Stimulated activated CD4-positive, alpha-beta T cell treated with anti-CD3 and anti-CD28 coated beads, Interleukin-1b, Interleukin-23, amount 100 ng/mL, for 1 hour (primary cell): ENCODE data around the gene DNAH9.
"Not testable (repeated sequence)": the region's sequence is repeated elsewhere in the genome, so short reads cannot be mapped to it uniquely, and the experiment has no call there.

Source experiments
- DNase-seq, 2 donors: peaks; one replicate each; pipeline ENCODE4 v3.0.0-alpha.2; 2020; ENCODE audit warnings: low read depth in 2 of 2

DNAH9 gene

DNA sequence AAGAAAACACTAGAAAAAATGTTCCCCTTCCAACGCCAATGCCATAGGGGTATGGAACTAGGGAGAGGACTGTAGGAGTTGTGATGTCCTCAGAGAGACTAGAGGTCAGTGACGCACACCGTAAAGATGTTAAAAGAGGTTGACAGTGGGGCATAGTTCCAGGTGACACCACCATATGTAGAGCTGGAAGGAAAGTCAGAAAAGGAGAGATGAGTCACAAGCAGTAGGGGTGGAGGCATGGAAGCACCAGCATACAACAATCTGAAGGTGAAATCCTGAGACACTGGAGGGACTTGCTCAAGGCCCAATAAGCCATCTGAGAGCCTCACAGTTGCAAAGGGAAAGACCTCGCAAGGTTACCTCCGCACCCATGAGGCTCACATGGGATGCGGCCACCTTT is 323.0 kb downstream of the DNAH9 start:
- no peak for DNase-seq

GRCh38 chr17:11922638-11923037 is 324.4 kb downstream of the DNAH9 start:
- no peak for DNase-seq

- no peak for DNase-seq
Observed at GRCh38 chr17:11924076-11924475, 325.8 kb downstream of the DNAH9 start.

DNA sequence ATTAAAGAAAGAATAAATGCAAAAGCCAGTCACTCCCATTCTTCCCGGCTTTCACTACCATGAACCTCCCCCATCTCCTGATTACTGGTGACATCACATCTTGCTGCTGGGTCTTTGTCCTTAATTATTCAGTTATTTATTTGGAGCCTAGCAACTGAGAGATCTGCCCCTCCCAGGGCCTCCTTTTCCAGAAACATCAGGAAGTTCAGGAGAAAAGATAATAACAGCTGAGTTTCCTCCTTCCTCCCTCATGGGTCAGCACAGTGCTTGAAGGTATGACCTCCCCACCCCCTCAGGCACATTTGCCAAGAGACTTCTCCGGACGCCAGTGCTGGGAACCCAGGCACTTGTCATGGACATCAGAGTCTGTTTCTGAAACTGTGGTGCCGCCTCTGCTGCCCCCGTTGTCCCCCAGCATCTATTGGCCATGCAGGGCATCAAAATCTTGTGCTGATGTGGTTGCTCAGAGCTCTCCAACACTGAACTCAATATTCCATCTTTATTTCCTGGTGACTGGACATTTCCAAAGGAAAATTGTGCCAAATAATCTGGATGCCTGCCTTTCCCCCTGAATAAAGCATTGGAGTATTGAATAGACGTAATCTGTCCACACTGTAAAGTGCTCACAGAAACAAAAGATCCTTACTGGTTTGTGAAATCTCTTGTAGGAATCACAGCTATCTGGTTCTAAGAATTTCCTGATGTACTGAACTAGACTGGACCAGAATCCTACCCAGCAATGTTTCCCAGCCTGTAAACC is 327.2 kb downstream of the DNAH9 start:
- no peak for DNase-seq

DNA sequence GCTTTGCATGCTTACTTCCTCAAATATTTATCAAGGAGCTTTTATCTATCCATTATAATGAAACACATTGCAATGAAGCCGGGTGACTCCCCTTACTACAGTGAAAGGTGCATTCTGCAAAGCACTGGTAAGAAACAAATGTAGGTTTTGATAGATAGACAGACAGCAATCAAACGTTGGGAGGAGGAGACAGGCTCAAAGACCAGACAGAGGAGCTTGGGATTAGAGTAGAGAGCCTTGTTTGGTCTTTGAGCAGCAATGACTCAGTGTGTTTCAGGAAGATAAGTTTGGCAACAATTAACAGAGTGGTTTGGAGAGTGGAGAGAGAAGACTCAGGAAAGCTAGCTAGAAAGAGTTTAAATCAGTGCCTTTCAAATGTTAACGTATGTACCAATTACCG is 330.2 kb downstream of the DNAH9 start:
- DNase-seq: no peak

DNA sequence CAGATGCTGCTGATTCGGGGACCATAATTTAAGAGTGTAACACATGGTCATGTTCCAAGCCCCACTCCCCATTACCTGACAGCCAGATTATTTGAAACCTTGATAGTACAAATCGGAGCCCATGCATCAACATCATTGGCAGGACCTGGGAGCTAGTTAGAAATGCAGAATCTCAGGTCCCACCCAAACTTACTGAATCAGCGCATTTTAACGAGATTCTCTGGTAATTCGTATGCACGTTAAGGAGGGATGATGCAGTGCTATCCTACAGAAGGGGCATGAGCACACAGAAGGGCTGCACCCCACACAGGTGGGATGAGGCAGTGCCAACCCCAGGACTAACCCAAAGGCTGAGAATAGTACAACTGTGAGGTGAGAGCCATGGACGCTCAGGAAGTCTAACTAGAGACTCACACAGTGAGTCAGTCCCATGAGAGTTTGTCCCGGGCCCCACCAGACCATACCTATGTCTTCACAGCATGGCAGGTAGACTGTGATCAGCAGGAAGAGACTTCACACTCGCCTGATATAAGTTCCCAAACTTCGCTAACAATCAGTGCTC is 334.1 kb downstream of the DNAH9 start:
- no peak for DNase-seq

- DNase-seq: no peak
Observed at GRCh38 chr17:11935734-11936406, 337.6 kb downstream of the DNAH9 start.

- no peak for DNase-seq
Observed at GRCh38 chr17:11940904-11941303, 342.6 kb downstream of the DNAH9 start.

GRCh38 chr17:11943086-11943485 is 344.8 kb downstream of the DNAH9 start:
- DNase-seq: not testable (repeated sequence)

DNA sequence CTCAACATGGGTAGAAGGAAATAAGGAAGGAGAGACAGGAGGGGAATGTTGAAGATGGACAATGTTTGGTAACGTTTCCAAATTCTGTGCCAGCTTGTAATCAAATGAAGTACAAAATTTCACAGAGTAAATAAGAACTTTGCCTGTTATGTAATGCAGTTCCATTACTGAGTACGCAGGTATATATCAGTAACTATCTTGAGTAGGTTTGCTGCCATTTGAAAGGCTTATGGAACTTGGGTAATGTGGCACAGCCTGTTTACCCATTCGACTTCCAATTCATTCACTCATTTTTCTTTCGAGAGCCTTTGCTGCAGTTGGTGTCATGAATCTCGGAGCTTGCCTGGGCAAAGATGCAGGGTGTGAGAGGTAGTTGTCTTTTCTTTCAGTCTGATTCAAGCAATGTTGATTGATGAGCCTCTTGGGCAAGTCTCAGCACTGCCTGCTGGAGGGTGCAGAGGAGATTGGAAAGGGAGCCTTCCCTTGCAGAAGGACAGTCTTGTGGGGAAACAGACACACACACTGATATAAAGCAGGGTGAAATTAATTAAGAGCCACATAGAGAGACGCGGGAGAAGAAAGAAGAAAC is 345.6 kb downstream of the DNAH9 start:
- DNase-seq: no peak

- DNase-seq: no peak
Observed at GRCh38 chr17:11944587-11944986, 346.3 kb downstream of the DNAH9 start.

DNA sequence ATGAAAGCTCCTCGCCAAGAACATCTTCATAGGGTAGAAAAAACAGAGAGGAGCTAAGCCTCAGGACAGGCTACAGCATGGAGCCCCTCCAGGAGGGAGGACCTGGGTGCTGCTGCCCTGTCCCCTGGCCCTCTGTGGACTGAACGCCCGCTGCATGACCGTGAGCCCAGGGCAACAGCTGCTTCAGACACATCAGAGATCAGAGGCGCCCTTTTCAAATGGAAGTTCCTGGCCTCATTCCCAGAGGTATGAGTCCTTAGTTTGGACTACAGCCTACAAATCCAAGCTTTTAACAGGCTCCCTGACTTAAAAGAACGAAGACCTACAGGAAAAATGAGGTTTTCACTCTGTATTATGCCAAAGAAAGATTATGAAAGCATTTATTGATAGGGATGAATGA is 350.5 kb downstream of the DNAH9 start:
- DNase-seq: no peak

GRCh38 chr17:11949571-11949970 is 351.3 kb downstream of the DNAH9 start:
- not testable (repeated sequence) for DNase-seq

DNA sequence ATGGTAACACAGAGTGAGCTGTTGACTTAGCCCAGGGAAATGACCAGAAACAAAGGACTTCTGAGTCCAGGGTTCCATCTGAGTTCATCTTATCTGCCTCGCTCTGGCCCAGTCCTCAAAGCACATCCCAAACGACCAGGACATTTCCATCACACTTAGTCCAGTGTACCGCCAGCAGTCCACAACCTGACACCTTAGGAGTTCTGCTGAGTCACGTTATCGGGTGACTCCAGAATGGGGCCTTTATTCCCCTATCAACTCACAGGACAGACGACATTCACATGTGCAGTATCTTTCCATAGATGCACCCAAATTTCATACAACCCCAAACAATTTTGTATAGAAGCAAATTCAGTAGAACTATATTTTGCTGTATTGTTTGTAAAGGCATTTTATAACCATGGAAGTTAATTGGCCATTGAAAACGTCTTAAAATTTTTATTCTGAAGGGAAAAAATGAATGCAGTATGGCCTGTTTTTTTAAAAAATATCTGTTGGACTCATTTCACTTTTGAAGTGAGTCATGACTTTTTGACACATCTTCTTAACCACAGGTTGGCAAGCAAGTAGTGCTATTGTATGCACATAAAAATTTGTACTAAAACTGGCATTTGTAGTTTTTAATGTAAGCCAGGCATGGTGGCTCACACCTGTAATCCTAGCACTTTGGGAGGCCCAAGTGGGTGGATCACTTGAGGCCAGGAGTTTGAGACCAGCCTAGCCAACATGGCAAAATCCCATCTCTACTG is 352.7 kb downstream of the DNAH9 start:
- no peak for DNase-seq

DNA sequence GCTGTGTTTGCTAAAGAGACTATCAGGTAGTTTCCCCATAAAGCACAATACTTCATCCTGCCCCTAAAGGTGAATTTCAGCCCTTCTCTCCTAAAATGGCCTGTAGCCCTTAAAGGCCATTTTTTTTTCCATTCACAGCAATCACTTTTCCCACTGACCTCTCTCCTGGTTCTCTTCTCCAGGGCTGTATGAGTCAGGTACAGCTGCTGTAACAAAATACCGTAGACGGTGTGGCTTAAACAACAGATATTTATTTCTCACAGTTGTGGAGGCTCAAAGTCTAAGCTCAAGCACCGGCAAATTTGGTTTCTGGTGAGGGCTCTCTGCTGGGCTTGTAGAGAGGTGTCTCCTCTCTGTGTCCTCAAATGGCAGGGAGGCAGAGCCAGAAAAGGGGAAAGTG is 354.3 kb downstream of the DNAH9 start:
- no peak for DNase-seq

DNA sequence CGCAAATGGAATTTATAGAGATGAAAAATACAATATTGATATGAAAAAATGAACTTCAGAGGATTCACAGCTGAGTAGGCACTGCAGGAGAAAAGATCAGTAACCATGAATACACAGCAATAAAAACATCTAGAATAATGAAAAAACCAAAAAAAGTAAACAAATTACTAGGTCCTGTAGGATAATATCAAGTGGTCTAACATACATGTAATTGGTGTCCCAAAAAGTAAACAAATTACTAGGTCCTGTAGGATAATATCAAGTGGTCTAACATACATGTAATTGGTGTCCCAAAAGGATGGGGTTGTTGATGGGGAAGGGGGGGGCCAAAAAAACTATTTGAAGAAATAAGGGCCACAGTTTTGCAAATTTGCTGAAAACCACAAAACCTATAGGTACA is 355.7 kb downstream of the DNAH9 start:
- DNase-seq: no peak

DNA sequence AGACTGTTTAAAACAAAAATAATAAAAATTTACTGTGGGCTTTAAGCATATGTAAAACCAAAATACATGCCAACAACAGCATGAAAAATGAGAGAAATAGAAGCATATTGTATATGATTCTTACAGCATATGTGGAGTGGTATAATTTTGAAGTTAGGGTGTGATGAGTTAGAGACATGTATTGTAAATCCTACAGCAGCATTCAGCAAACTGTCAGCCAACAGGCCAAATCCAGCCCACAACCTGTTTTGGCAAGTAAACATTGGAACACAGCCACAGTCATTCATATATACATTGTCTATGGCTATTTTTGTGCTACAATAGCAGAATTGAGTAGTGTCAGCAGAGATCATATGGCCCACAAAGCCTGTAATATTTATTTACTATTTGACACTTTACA is 356.7 kb downstream of the DNAH9 start:
- DNase-seq: no peak

GRCh38 chr17:11969565-11969964 is 371.3 kb downstream of the DNAH9 start:
- no peak for DNase-seq

- DNase-seq: not testable (repeated sequence)
Observed at GRCh38 chr17:11972741-11973140, 374.5 kb downstream of the DNAH9 start.

DNA sequence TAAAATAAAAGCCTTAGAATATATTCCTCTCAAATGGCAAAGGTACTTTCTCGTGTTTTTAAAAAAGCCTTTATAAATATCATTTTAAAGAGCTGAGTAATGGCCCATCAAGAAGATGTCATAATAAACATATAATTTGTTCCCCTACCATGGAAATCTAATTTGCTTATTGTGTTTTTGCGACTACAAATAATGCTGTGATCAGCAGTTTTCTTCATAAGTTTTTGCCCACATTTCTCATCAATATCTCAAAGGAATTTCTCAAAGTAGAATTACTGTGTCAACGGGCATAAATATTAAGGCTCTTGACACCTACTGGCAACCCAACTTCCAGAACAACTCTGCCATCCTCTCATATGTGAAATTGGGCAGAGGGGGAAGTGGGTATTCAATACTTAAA is 381.5 kb downstream of the DNAH9 start:
- DNase-seq: no peak

GRCh38 chr17:11980813-11981212 is 382.5 kb downstream of the DNAH9 start:
- no peak for DNase-seq

GRCh38 chr17:11981862-11982261 is 383.6 kb downstream of the DNAH9 start:
- DNase-seq: no peak
